Pons (tissue), 1 donor: ENCODE measurements around the gene RNF113B.

Source experiments
- DNase-seq: peaks from one replicate; pipeline ENCODE4 v3.0.0-alpha.2; 2016; ENCODE audit warnings: low spot score

Gene RNF113B

DNA sequence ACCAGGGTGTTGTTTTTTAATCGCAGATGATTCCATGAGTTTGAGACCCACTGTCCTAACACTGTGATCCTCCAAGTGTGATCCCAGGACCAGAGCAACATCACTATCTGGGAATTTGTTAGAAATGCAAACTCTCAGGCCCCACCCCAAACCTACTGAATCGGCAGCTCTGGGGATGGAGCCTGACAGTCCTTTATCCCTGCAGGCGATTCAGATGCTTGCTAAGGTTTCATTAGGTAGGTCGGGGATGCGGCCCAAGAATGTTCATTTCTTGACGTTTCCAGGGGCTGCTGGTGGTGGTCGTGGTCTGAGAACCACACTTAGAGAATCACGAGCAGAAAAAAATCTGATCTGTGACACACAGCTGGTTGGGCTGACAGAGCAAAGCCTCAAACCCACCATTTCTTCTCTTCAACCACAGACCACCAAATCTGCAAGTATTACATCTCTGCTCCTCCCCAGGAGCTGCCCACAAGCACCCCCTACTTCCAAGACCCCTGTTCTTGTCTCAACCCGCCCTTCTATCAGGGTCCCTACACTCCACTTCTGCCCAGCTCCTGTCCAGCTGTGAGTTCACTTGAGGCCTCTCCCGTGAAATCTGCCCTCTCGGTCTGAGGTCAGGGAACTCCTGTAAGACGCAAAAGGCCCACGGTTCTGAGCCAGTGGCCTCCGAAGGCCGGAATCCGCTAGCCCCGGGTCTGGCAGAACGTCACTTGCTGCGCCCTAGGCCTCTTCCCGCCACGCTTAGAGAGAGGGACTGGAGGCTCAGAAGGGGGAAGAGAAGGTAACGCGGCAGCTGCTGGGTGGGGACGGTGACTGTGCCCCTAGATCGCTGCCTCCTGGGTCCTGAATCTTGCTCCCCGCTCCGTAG is 35.3 kb downstream of the RNF113B start:
- DNase-seq = no peak

DNA sequence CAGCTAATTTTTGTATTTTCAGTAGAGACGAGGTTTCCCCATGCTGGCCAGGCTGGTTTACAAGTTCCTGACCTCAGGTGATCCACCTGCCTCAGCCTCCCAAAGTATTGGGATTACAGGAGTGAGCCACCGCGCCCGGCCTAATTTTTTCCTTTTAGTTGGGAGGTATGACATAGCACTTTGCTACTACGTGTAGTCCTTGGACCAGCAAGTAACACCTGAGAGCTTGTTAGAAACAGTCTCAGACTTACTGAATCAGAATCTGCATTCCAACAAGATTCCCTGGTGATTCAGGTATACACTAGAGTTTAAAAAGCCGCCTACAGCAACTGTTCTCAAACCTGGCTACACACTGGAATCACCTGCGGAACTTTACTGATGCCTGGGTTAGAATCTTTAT is 36.0 kb downstream of the RNF113B start:
- DNase-seq = no peak

DNA sequence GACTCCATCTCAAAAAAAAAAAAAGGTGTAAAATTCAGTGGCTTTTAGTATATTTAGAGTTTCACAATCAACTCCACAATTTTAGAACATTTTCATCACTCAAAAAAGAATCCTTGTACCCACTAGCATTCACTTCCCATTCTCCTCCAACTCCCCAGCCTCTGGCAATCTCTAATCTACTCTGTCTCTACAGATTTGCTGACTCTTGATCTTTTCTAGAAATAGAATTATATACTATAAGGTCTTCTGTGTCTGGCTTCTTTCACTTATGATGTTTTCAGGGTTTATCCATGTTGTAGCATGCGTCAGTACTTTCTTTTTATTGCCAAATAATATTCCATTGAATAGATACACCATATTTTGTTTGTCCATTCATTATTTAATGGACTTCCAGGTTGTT is 42.2 kb downstream of the RNF113B start:
- DNase-seq = no peak

DNA sequence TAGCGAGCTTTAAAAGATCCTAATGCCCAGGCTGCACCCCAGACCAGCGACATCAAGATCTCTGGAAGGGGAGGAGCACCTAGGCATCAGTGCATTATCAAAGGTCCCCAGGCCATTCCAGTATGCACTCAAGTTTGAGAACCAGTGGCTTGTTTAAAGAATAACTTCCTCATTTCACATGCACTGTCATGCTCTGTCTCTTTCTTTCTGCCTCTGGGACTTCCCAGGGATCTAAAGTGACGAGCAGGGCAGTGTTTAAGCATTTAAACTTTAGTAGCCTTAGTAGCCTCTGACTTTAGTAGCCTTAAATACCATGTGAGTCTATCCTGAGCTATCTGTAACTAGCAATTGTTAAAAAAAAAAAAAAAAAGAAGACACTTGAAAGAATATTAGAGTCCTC is 43.1 kb downstream of the RNF113B start:
- DNase-seq = peak; percentile 29

DNA sequence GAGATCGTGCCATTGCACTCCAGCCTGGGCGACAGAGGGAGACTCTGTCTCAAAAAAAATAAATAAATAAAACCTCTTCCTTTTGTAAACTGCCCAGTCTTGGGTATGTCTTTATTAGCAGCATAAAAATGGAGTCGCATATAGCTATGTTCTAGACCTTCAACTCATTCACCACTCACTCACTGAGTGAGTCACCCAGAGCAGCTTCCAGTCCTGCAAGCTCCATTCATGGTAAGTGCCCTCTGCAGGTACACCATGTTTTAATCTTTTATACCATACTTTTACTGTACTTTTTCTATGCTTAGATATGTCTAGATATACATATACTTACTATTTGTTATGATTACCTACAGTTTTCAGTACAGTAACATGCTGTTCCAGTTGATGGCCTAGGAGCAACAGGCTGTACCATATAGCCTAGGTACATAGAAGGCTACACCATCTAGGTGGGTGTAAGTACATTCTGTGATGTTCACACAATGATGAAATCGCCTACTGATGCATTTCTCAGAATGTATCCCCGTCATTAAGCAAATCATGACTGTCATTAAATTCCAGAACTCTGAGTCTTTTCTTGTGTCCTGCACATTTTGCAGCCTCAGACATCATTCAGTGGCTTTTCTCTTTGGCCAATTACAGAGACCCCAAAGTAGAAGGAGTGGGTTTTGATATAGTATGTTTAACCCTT is 47.9 kb downstream of the RNF113B start:
- DNase-seq = no peak
